H9 (cell line): Measurements from ENCODE around the gene GXYLT2. TPM values are rescaled to one million over a fixed set of nuclear protein-coding genes. Genes with fewer than 3 reads are reported as not detected.

Experiments
- DNase-seq: peaks from one replicate; pipeline ENCODE4 v3.0.0-alpha.2; 2017
- H2AFZ ChIP-seq: one replicate; pipeline ENCODE4 v1.6.1; 2013; ENCODE audit warnings: mild to moderate bottlenecking, low read length, control low read depth, moderate library complexity
- H2AK5ac ChIP-seq: 2 replicates; pipeline ENCODE4 v1.6.1; 2013; ENCODE audit warnings: low read length, control low read depth, mixed read lengths; ENCODE audit not compliant: insufficient read length
- H2BK120ac ChIP-seq: one replicate; pipeline ENCODE4 v1.6.1; 2013; ENCODE audit warnings: low read depth, mild to moderate bottlenecking, low read length, control low read depth, inconsistent platforms; ENCODE audit not compliant: poor library complexity, severe bottlenecking
- H2BK12ac ChIP-seq: 2 replicates; pipeline ENCODE4 v1.6.1; 2013; ENCODE audit warnings: low read length, control low read depth, mixed read lengths, low read depth; ENCODE audit not compliant: insufficient read length
- H2BK15ac ChIP-seq: 2 replicates; pipeline ENCODE4 v1.6.1; 2013; ENCODE audit warnings: low read depth, low read length, control low read depth
- H2BK20ac ChIP-seq: one replicate; pipeline ENCODE4 v1.6.1; 2013; ENCODE audit warnings: low read depth, mild to moderate bottlenecking, low read length, control low read depth, inconsistent platforms; ENCODE audit not compliant: poor library complexity, severe bottlenecking
- H2BK5ac ChIP-seq: 2 replicates; pipeline ENCODE4 v1.6.1; 2013; ENCODE audit warnings: low read length, control low read depth, mixed read lengths; ENCODE audit not compliant: insufficient read length
- H3K14ac ChIP-seq: 2 replicates; pipeline ENCODE4 v1.6.1; 2013; ENCODE audit warnings: low read length, control low read depth; ENCODE audit not compliant: insufficient read depth
- H3K18ac ChIP-seq: 2 replicates; pipeline ENCODE4 v1.6.1; 2013; ENCODE audit warnings: low read depth, mild to moderate bottlenecking, mixed read lengths, low read length, control low read depth; ENCODE audit not compliant: insufficient read length
- H3K23ac ChIP-seq: 2 replicates; pipeline ENCODE4 v1.6.1; 2013; ENCODE audit warnings: low read length, control low read depth, mixed read lengths, low read depth; ENCODE audit not compliant: insufficient read length
- H3K23me2 ChIP-seq: 2 replicates; pipeline ENCODE4 v1.6.1; 2013; ENCODE audit warnings: low read depth, mild to moderate bottlenecking, mixed read lengths, low read length, control low read depth; ENCODE audit not compliant: insufficient read length, poor library complexity, severe bottlenecking
- H3K27ac ChIP-seq: 2 replicates; pipeline ENCODE4 v1.5.1; 2013; ENCODE audit warnings: low read length, control low read depth, mixed read lengths, low read depth; ENCODE audit not compliant: insufficient read length
- H3K27me3 ChIP-seq: 2 replicates; pipeline ENCODE4 v1.6.1; 2013; ENCODE audit warnings: low read length, control low read depth, inconsistent platforms; ENCODE audit not compliant: insufficient read depth
- H3K4ac ChIP-seq: 2 replicates; pipeline ENCODE4 v1.6.1; 2013; ENCODE audit warnings: low read depth, mild to moderate bottlenecking, control low read depth, inconsistent platforms, low read length, moderate library complexity
- H3K4me1 ChIP-seq: 2 replicates; pipeline ENCODE4 v1.6.1; 2013; ENCODE audit warnings: low read length, control low read depth, inconsistent platforms; ENCODE audit not compliant: insufficient read depth
- H3K4me2 ChIP-seq: 2 replicates; pipeline ENCODE4 v1.6.1; 2013; ENCODE audit warnings: low read length, control low read depth, mixed read lengths; ENCODE audit not compliant: insufficient read length, insufficient read depth
- H3K56ac ChIP-seq: 2 replicates; pipeline ENCODE4 v1.6.1; 2013; ENCODE audit warnings: low read depth, mild to moderate bottlenecking, mixed read lengths, low read length, control low read depth; ENCODE audit not compliant: insufficient read length
- H3K79me1 ChIP-seq: 2 replicates; pipeline ENCODE4 v1.6.1; 2013; ENCODE audit warnings: low read depth, mild to moderate bottlenecking, moderate library complexity, low read length, control low read depth, inconsistent platforms; ENCODE audit not compliant: insufficient read depth, poor library complexity, severe bottlenecking
- H3K79me2 ChIP-seq: 2 replicates; pipeline ENCODE4 v1.6.1; 2013; ENCODE audit warnings: low read length, control low read depth, inconsistent platforms; ENCODE audit not compliant: insufficient read depth
- H3K9ac ChIP-seq: 2 replicates; pipeline ENCODE4 v1.6.1; 2013; ENCODE audit warnings: low read length, control low read depth, mixed read lengths; ENCODE audit not compliant: insufficient read length; ENCODE audit errors: extremely low read depth
- H3K9me3 ChIP-seq: one replicate; pipeline ENCODE4 v1.6.1; 2013; ENCODE audit warnings: low read depth, low read length, inconsistent platforms; ENCODE audit not compliant: control insufficient read depth
- H3T11ph ChIP-seq: one replicate; pipeline ENCODE4 v1.6.1; 2013; ENCODE audit warnings: mild to moderate bottlenecking, low read length, control low read depth, inconsistent platforms
- H4K20me1 ChIP-seq: one replicate; pipeline ENCODE4 v1.6.1; 2013; ENCODE audit not compliant: control insufficient read depth, insufficient read length, insufficient read depth
- H4K5ac ChIP-seq: 2 replicates; pipeline ENCODE4 v1.6.1; 2013; ENCODE audit warnings: low read depth, mild to moderate bottlenecking, mixed read lengths, low read length, control low read depth; ENCODE audit not compliant: insufficient read length
- H4K8ac ChIP-seq: replicated peaks from 2 replicates; pipeline ENCODE4 v1.6.1; 2013; ENCODE audit warnings: low read length, control low read depth, mixed read lengths, low read depth; ENCODE audit not compliant: insufficient read length
- H4K91ac ChIP-seq: 2 replicates; pipeline ENCODE4 v1.6.1; 2013; ENCODE audit warnings: low read depth, mild to moderate bottlenecking, moderate library complexity, mixed read lengths, low read length, control low read depth; ENCODE audit not compliant: insufficient read length
- H3K27ac Mint-ChIP-seq, 3 experiments: 2 replicates in 2 of 3; 3 replicates in 1 of 3; pipeline ENCODE4 v1.8.0; 2020 to 2021; ENCODE audit warnings: mixed read lengths in 3 of 3, mild to moderate bottlenecking in 1 of 3, moderate library complexity in 1 of 3
- H3K27me3 Mint-ChIP-seq: 2 replicates; pipeline ENCODE4 v1.8.0; 2021; ENCODE audit warnings: low read depth, mild to moderate bottlenecking, moderate library complexity, mixed read lengths
- H3K36me3 Mint-ChIP-seq, 3 experiments: 2 replicates in 2 of 3; 3 replicates in 1 of 3; pipeline ENCODE4 v1.8.0; 2020 to 2021; ENCODE audit warnings: low read depth in 3 of 3, mixed read lengths in 3 of 3; ENCODE audit not compliant: insufficient read depth in 1 of 3
- H3K4me1 Mint-ChIP-seq, 2 experiments: 2 replicates each; pipeline ENCODE4 v1.8.0; 2020; ENCODE audit warnings: mixed read lengths in 2 of 2
- H3K4me3 Mint-ChIP-seq, 2 experiments: 2 replicates in 1 of 2; 3 replicates in 1 of 2; pipeline ENCODE4 v1.8.0; 2020 to 2021; ENCODE audit warnings: mild to moderate bottlenecking in 2 of 2, mixed read lengths in 2 of 2, moderate library complexity in 1 of 2
- H3K9me3 Mint-ChIP-seq, 2 experiments: 2 replicates in 1 of 2; 3 replicates in 1 of 2; pipeline ENCODE4 v1.8.0; 2020; ENCODE audit warnings: mild to moderate bottlenecking in 2 of 2, mixed read lengths in 2 of 2, moderate library complexity in 1 of 2
- WGBS: extraction: QIAGEN DNeasy Blood & Tissue Kit; methylation state at CpG from one replicate; pipeline ENCODE4 v1.1.7; 2013; ENCODE audit warnings: missing lambda C conversion rate, low lambda C conversion rate, mixed read lengths; ENCODE audit not compliant: insufficient read length; ENCODE audit errors: extremely low coverage; 5-methylcytosine and 5-hydroxymethylcytosine counted together
- total RNA-seq: library from RNA; stranded (reverse); gene quantifications from 2 replicates; pipeline ENCODE4 v1.2.1, GENCODE V29; 2021
- TF ChIP-seq, protein P1 (sequence below): fragments of 200-600 bp; sonication (generic); conservative IDR thresholded peaks from 3 replicates; pipeline ENCODE4 v1.8.0; 2021; ENCODE audit warnings: antibody characterized with exemption, mild to moderate bottlenecking

The GXYLT2 gene
- total RNA-seq, 1 experiment from 2014 or later, result 2.0 TPM

DNA sequence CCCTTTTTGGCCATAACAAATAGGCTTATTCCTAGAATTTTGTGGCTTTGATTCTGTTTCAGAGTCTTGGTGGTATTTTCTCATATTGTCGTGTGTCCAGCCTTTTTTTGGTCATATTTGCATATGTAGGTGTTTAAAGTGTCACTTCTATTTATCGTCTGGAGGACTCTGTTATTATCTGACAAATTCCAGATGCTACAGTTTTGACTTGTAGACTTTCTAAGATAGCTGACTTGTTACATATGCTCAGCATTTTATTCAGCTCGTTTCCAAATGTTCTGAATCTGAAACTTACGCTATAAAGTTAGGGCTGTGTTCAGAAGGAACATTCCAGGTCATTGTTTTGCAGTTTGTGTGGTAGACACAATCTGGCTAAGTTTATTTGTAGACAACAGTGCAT, 110.6 kb downstream of the GXYLT2 start:
- no peak overlapping the region for H3K27ac ChIP-seq
- no peak overlapping the region for H3T11ph ChIP-seq
- DNase-seq, result no peak
- H2BK15ac ChIP-seq, result no peak overlapping the region
- peak overlapping the region; percentile 79 to 84 for H3K4me3 Mint-ChIP-seq
- no peak overlapping the region for H2BK120ac ChIP-seq
- H3K9ac ChIP-seq, result peak overlapping the region; percentile 50
- no peak overlapping the region for H2BK20ac ChIP-seq
- H3K36me3 Mint-ChIP-seq, result peaks cover 27 to 52% (median 52%) of the 10 kb centered on the region in 3 experiments
- H3K9me3 ChIP-seq, result no peaks in the 10 kb centered on the region
- TF ChIP-seq, protein P1, sequence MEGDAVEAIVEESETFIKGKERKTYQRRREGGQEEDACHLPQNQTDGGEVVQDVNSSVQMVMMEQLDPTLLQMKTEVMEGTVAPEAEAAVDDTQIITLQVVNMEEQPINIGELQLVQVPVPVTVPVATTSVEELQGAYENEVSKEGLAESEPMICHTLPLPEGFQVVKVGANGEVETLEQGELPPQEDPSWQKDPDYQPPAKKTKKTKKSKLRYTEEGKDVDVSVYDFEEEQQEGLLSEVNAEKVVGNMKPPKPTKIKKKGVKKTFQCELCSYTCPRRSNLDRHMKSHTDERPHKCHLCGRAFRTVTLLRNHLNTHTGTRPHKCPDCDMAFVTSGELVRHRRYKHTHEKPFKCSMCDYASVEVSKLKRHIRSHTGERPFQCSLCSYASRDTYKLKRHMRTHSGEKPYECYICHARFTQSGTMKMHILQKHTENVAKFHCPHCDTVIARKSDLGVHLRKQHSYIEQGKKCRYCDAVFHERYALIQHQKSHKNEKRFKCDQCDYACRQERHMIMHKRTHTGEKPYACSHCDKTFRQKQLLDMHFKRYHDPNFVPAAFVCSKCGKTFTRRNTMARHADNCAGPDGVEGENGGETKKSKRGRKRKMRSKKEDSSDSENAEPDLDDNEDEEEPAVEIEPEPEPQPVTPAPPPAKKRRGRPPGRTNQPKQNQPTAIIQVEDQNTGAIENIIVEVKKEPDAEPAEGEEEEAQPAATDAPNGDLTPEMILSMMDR, result no peak
- no CpG with 5 or more reads among the region's 4 CpGs for WGBS
- H4K5ac ChIP-seq, result no peak overlapping the region
- peaks cover 51% of the 10 kb centered on the region for H3K79me2 ChIP-seq
- peaks cover 3% of the 10 kb centered on the region for H3K79me1 ChIP-seq
- no peak overlapping the region for H4K91ac ChIP-seq
- peaks cover 10% of the 10 kb centered on the region for H3K23me2 ChIP-seq
- H3K14ac ChIP-seq, result no peak overlapping the region
- H3K9me3 Mint-ChIP-seq, result no peaks in the 10 kb centered on the region
- no peak overlapping the region for H4K8ac ChIP-seq
- H3K23ac ChIP-seq, result no peak overlapping the region
- H2BK5ac ChIP-seq, result no peak overlapping the region
- H3K4me2 ChIP-seq, result peak overlapping the region; percentile 91
- peaks cover 25 to 45% of the 10 kb centered on the region in 2 experiments for H3K4me1 Mint-ChIP-seq
- no peak overlapping the region for H3K18ac ChIP-seq
- H2AK5ac ChIP-seq, result no peak overlapping the region
- H3K27me3 ChIP-seq, result no peaks in the 10 kb centered on the region
- H3K4me1 ChIP-seq, result no peaks in the 10 kb centered on the region
- no peaks in the 10 kb centered on the region for H4K20me1 ChIP-seq
- peak overlapping the region in 1 of 3 experiments; percentile 25; a peak in 1 of 7 replicates for H3K27ac Mint-ChIP-seq
- H3K27me3 Mint-ChIP-seq, result no peaks in the 10 kb centered on the region; the same call in 1 of the 2 replicates
- no peak overlapping the region for H3K56ac ChIP-seq
- no peak overlapping the region for H2BK12ac ChIP-seq
- H2AFZ ChIP-seq, result no peak overlapping the region
- H3K4ac ChIP-seq, result no peak overlapping the region
